HCEC 1CT (cell line): ENCODE measurements around the gene SUPT16H.
"Not testable (repeated sequence)": the region's sequence is repeated elsewhere in the genome, so short reads cannot be mapped to it uniquely, and the experiment has no call there.

Source experiments
- DNase-seq: peaks from one replicate; pipeline ENCODE4 v3.0.0-alpha.2; 2017

SUPT16H gene

DNA sequence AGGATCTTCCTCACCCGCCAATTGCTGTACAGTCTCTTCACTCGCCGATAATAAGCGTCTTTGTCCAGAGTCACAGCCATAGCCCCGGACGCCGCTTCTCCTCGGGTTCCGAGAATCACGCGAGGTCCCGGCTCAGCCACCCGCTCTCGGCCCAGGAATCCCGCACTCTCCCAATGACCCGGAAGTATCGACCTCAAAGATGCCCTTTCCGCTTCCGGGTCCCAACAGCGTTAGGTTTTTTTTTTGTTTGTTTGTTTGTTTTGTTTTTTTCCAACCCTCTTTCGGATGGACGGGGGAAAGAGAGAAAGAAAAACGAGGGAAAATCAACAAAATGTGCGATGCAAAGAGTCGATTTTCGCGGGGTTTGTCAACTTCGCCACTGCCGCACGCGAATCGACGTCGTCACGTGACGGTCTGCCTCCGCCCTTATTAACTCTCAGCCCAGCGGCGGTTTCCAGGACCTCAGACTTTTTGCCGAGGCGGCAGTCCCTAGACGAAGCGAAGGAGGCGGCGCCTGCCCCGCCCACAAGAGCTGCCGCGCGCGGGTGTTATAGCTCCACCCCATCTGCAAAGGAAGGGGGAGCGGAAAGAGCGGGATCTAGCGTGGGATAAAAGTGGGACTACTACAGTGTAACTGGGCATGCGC is at the start of gene SUPT16H:
TSS of gene SUPT16H (minus strand) at position 172 of the 646 bp plus-strand sequence. CDS start at position 80, 92 bp downstream.
- peak; percentile 97 for DNase-seq

- no peak for DNase-seq
Measured at GRCh38 chr14:21431126-21431525, 47.3 kb upstream of the SUPT16H start.

GRCh38 chr14:21428930-21429329 is 45.1 kb upstream of the SUPT16H start:
- DNase-seq: no peak

DNA sequence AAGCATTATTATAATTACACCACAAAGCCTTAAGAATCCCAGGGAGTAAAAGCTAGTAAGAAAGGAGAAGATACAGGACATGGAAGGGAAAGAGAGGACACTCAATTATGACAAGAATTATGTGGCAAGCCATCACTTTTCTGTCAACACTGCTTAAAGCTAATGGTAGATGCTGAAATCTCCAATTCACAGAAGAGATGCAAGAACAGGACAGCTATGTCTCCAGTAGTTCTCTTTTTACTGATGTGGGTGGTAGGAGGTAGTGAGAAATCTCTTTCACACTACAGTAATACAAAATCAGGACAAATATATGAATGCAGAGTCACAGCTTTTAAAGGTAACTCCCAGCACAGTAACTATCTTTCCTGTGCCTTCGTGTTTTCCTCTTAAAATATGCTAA is 42.9 kb upstream of the SUPT16H start:
- no peak for DNase-seq

DNA sequence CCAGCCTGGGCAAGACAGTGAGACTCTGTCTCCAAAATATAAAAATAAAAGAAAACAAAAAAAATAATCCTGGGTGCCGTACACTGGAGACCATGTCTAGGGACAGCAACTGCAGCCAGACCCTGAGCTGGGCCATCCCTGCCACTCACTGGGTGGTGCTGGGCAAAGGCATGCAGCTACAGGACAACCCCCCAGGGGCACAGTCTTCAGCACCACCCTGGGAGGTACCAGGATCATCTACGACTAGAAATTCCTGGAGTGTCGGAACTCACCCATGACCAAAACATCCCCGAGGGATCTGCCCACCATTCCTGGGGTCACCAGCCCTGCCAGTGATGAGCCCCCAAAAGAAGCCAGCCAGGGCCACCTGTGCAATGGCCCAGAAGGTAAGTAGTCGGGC is 35.7 kb upstream of the SUPT16H start:
- no peak for DNase-seq

DNA sequence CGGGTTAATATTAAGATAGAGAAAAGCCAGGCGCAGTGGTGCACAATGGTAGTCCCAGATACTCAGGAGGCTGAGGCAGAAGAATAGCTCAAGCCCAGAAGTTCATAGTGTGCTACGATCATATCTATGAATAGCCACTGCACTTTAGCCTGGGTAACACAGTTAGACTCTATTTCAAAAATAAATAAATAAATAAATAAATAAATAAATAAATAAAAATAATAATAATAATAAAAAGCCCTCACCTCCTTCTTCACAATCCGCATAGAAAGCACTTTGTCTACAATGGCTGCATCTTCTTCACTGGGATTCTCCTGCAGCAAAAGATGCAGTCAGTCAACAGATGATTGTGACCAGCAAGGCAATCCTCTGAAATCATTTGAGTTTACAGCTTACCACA is 31.5 kb upstream of the SUPT16H start:
- DNase-seq: no peak

DNA sequence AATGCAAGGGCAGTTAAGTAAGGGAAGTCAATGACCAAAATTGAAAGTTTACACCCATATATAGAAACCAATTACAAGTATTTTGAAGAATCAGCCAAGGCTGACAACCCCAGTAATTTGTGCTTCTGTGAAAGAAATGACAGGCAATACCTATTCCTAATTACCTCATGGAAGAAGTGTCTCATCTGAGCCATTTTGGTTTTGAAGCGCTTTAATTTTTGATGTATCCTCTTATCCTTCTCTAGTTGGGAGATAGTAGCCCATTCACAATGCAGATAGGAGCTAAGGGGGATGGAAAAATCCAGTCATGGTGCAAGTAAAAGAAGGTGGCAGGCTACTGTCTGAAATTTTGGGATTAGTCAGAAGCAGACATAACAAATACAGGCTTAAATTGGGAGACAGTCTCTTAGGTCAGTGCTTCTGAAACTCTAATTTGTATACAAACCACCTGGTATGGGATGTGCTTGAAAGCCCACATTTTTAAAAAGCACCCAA is 30.4 kb upstream of the SUPT16H start:
- no peak for DNase-seq

DNA sequence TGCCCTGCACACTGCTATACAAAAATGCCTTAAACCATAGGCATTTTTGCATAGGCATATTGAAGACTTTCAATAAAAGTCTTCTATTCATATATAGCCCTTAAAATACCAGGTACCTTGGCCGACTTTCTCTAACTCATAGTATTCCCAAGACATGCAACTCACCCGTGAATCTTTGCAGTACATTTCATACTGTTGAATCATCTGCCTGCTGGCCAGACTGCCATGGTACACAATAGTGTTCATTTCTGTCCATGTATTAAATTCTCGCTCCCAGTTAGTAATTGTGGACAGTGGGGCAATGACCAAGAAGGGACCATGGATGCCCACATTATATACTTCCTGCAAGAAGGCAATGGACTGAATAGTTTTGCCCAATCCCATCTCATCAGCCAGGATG is 24.3 kb upstream of the SUPT16H start:
- peak; percentile 58 for DNase-seq

GRCh38 chr14:21406213-21406612 is 22.4 kb upstream of the SUPT16H start:
- no peak for DNase-seq

GRCh38 chr14:21405097-21405496 is 21.3 kb upstream of the SUPT16H start:
- no peak for DNase-seq

DNA sequence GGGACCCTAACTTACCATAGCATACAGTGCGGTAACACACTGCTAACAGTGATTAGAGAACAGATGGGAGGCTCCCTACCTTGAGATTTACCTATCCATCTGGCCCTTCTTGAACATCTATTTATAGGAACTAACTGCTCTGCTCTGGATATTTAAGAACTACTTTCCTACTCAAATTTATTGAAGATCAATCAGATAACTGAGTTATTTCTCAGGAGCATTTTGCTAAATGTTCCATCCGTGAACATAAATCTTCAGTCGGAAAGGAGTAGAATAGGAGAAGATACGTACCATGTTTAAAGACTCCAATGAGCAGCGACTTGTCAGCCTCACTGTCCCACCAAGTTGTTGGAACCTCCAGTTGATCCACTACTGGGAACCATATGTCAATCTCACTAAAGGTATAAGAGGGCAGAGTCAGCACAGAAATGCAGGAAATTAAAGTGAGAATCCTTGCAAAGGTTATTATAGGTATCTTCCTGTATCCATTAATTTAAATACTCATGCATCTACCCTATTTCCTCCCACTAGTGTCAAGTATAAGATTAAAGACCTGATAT is 15.6 kb upstream of the SUPT16H start:
- no peak for DNase-seq

- no peak for DNase-seq
Measured at GRCh38 chr14:21398901-21399300, 15.1 kb upstream of the SUPT16H start.

DNA sequence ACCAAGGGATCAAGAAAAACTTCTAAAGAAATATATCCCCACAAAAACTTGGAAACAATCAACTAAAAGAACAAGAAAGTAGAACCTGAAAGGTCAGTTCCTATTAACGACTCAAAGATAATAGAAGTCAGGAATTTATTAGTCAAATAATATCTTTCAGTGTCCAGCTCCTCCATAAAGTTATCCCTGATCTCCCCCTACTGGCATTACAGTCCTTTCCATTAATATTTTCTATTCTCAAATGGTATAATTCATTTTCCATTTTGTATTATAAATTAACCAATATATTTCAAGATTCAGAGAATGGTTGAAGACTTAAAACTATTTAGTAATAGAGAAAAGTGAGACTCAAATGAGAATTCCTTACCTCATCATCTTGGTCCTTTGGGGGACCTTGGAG is 11.6 kb upstream of the SUPT16H start:
- DNase-seq: no peak

DNA sequence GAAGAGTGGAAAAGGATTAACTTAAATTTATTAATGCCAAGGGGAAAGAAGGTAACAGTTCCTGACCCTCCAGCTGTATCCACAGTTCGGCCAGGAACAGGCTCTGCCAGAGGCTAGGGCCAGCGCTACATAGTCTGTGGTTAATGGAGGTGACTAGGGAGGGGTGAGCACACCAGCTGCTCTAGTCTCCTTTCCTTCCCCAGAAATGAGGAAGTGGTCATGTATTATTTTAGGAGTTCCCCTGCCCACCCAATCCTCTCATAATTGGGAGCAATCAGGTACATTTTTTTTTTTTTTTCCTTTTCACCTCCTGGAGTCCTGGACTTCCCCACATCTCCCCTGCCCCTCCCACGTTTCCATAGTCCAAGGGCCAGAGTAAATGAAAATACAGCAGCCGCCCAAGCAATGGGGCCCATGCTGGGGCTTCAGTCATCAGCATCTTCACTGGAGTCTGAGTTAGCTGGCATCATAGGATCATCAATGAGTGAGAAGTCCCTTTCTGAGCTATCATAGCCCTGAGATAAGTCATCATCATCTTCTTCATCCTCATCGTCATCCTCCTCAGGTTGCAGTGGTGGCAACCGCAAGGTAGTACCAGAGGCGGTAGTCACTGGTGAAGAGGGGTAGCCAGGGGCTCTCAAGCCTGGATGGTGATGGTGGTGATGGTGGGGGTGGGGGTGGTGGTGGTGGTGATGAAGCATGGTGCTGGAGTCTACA is 1.5 kb upstream of the SUPT16H start:
- no peak for DNase-seq

DNA sequence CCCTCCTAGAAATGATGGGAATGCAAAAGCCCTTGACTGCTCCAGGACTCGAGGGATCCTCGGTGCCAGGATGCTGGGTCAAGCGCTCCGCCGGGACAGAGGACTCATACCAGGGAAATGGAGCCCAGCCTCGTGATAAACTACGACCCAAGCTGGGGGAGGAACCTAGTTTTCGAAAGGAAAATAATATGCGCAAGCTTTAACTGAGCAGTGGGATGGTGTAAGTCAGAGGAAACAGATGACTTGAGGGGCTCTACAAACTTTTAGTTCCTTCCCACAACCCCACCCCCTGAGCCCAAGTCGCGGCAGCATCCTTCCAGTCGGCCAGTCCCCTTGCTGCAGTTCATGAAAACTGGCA is 654 bp upstream of the SUPT16H start:
- no peak for DNase-seq

GRCh38 chr14:21382886-21383847 is 652 bp downstream of the SUPT16H start:
- peak; percentile 43 for DNase-seq

DNA sequence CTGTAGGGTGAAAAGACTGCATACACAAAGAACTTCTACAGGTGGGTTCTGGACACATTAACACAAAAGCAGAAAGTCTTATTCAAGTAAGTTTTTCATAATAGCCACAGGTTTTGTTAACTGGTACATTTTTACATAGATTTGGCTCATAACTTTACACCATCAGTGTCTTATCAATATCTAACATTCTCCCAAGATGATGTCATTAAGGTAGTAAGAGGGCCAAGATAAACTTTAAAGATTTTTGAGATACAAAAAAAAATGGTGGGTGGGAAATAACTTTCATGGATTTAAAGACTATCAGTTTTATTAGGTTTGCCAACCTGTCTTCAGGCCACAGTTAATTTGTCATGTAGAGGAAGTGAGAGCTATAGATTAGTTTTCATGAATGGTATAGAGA is 1.7 kb downstream of the SUPT16H start:
- no peak for DNase-seq

DNA sequence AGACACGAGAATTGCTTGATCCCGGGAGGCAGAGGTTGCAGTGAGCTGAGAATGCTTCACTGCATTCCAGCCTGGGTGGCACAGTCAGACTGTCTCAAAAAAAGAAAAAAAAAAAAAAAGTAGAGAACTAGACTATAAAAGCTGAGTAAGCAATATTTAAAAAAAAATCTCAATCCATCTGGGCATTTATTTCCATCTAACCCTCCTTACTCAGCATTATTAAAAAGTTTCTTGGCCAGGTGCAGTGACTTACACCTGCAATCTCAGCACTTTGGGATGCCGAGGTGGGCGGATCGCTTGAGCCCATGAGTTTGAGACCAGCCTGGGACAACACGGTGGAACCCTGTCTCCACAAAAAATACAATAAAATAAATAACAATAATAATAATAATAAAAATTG is 4.5 kb downstream of the SUPT16H start:
- no peak for DNase-seq

GRCh38 chr14:21373980-21374379 is 9.8 kb downstream of the SUPT16H start:
- no peak for DNase-seq

DNA sequence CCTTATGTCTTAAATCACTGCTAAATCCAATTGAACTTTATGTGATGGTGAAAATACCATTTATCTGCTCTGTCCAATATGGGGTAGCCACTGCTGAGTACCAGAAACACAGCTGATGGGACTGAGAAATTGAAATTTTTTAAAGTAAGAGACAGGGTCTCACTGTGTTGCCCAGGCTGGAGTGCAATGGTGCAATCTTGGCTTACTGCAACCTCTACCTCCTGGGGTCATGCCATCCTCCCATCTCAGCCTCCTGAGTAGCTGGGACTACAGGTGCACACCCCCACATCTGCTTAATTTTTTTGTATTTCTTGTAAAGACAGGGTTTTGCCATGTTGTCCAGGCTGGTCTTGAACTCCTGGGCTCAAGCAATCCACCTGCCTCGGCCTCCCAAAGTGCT is 11.0 kb downstream of the SUPT16H start:
- DNase-seq: not testable (repeated sequence)

DNA sequence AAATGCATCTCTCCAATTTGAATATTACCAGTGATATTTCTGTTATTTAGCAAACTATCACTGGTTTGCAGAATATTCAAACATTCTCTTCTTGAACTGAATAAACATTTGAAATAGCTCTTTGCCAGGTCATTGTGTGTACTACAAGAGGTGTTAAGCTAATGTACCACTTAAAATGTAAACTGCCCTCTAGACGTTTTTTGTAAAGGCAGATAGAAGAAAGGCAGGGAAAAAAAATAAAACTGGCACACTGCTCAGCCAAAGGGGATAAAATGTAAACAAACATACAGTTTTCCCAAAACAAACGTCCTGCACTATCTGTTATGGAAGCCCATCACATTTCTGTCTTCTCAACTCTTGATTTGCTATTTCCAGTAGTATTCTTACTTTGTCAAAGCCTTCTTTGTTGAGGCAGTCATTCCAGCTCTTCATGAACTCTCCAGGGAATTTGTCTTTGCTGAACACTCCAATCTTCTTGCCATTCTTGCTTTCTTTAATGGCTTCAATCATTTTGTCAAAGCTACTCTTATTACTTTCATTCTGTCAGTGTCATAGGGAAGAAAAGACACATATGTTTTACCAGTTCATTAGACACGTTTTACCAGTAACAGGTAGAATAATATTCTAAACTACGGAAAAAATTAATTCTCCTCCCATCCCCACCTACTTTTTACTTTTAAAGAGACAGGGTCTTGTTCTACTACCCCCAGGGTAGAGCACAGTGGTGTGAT is 13.7 kb downstream of the SUPT16H start:
- DNase-seq: no peak

- no peak for DNase-seq
Measured at GRCh38 chr14:21367582-21368144, 16.2 kb downstream of the SUPT16H start.
